OCI-LY7 (cell line): Measurements from ENCODE around the gene TRMT44. TPM values are rescaled to one million over a fixed set of nuclear protein-coding genes. Genes with fewer than 3 reads are reported as not detected.
"Not testable (repeated sequence)": the region's sequence is repeated elsewhere in the genome, so short reads cannot be mapped to it uniquely, and the experiment has no call there.

Experiments
- BruUV-seq: library from RNA; stranded (reverse); fragments of 400-500 nt; replicated peaks from 2 replicates; lab custom pipeline; 2021; lab: Mats Ljungman, UMichigan
- CTCF ChIA-PET: fragments of 300-600 bp; sonication (Branson Sonifier 250); formaldehyde crosslinking; loops from one replicate; lab custom pipeline; 2022; ENCODE audit warnings: antibody characterized with exemption; ENCODE audit not compliant: unreplicated experiment; lab: Charles Lee
- POLR2A ChIA-PET: fragments of 300-600 bp; sonication (Branson Sonifier 250); formaldehyde crosslinking; loops from one replicate; lab custom pipeline; 2022; ENCODE audit warnings: antibody characterized with exemption; lab: Charles Lee
- DNase-seq: peaks from one replicate; pipeline ENCODE4 v3.0.0-alpha.2; 2015; ENCODE audit warnings: low spot score
- H2AFZ ChIP-seq: fragments of 200-600 bp; sonication (generic), shearing (Covaris generic); 2 replicates; pipeline ENCODE4 v1.6.1; 2014; ENCODE audit warnings: mild to moderate bottlenecking, antibody characterized with exemption, low read length, moderate library complexity
- H3K27ac ChIP-seq: fragments of 200-600 bp; sonication (generic); 2 replicates; pipeline ENCODE4 v1.5.1; 2014; ENCODE audit warnings: mixed run types, low read depth, mild to moderate bottlenecking, moderate library complexity, low read length, inconsistent platforms; ENCODE audit not compliant: poor library complexity, severe bottlenecking
- H3K36me3 ChIP-seq: fragments of 200-600 bp; sonication (generic); 2 replicates; pipeline ENCODE4 v1.6.1; 2014; ENCODE audit warnings: mild to moderate bottlenecking, antibody characterized with exemption, low read length, moderate library complexity, mixed read lengths; ENCODE audit not compliant: insufficient read depth
- H3K4me1 ChIP-seq: fragments of 200-600 bp; sonication (generic); 2 replicates; pipeline ENCODE4 v1.5.1; 2014; ENCODE audit warnings: mild to moderate bottlenecking, low read length; ENCODE audit not compliant: insufficient read depth, poor library complexity, severe bottlenecking
- H3K4me2 ChIP-seq: fragments of 200-600 bp; sonication (generic); 2 replicates; pipeline ENCODE4 v1.6.1; 2014; ENCODE audit warnings: mild to moderate bottlenecking, low read length
- H3K4me3 ChIP-seq: fragments of 200-600 bp; sonication (generic); 2 replicates; pipeline ENCODE4 v1.5.1; 2014; ENCODE audit warnings: mild to moderate bottlenecking, low read depth, low read length; ENCODE audit not compliant: poor library complexity, severe bottlenecking
- H3K79me2 ChIP-seq: fragments of 200-600 bp; sonication (generic); 2 replicates; pipeline ENCODE4 v1.6.1; 2016; ENCODE audit warnings: low read depth, mild to moderate bottlenecking, low read length, moderate library complexity, mixed read lengths; ENCODE audit not compliant: insufficient read depth
- H3K9me2 ChIP-seq: fragments of 200-600 bp; sonication (generic); 2 replicates; pipeline ENCODE4 v1.6.1; 2016; ENCODE audit warnings: mild to moderate bottlenecking, low read length, mixed read lengths; ENCODE audit not compliant: insufficient read depth
- H3K9me3 ChIP-seq: fragments of 200-600 bp; sonication (generic); 2 replicates; pipeline ENCODE4 v1.6.1; 2014; ENCODE audit warnings: mild to moderate bottlenecking, mixed run types, low read length, mixed read lengths
- H4K20me1 ChIP-seq: fragments of 200-600 bp; sonication (generic); 2 replicates; pipeline ENCODE4 v1.6.1; 2014; ENCODE audit warnings: mild to moderate bottlenecking, antibody characterized with exemption, low read length, moderate library complexity, mixed read lengths; ENCODE audit not compliant: insufficient read depth
- CTCF ChIP-seq: fragments of 200-600 bp; sonication (generic); conservative IDR thresholded peaks from 2 replicates; pipeline ENCODE4 v1.5.1; 2014; ENCODE audit warnings: mild to moderate bottlenecking, antibody characterized with exemption, low read length, moderate library complexity, mixed read lengths
- EZH2phosphoT487 ChIP-seq: fragments of 200-600 bp; sonication (generic); IDR thresholded peaks from 2 replicates; pipeline ENCODE4 v1.6.1; 2018; ENCODE audit warnings: low read depth, borderline replicate concordance, mild to moderate bottlenecking, mixed run types, antibody characterized with exemption, low read length, moderate library complexity, mixed read lengths
- intact Hi-C: fragments of 100-400 bp; cut with micrococcal nuclease; formaldehyde crosslinking; loops from one replicate; pipeline ENCODE4 v1.10.0; 2022; ENCODE audit not compliant: unreplicated experiment
- total RNA-seq, 2 experiments: library from RNA; depleted of rRNA in 1 of 2; stranded (reverse); fragments of >200 nt in 1 of 2; shearing (Covaris generic) in 1 of 2; gene quantifications; 2 replicates each; pipeline ENCODE4 v1.2.3, GENCODE V29; 2014 to 2022

Gene TRMT44
- total RNA-seq, 2 experiments from 2014 or later = 23.0 to 28.3 TPM

DNA sequence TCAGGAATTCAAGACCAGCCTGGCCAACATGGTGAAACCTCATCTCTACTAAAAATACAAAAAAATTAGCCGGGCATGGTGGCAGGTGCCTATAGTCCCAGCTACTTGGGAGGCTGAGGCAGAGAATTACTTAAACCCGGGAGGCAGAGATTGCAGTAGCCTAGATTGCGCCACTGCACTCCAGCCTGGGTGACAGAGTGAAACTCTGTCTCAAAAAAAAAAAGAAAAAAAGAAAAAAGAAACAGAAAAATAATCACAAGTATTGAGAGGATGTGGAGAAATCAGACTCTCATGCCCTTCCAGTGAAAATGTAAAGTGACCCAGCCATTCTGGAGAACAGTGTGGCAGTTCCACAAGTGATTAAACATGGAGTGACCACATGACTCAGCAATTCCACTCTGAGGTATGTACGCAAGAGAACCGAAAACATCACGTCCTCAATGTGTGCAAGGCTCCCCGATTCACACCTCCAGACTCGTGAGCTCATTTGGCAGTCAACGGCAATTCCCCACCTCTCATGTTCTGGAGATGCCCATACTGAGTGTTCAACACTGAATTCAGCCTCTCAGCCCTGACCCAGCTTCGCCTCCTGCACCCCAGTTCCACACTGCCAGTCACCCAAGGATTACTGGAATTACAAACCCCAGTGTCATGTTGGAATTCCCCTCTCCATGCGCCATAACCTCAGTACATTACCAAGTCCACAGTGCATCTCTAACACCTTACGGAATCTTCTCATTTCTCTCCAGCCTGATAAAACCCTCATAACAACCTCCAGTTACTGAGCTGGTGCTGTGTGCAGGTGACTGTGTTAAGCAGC, 21.1 kb upstream of the TRMT44 start:
- no peaks in the 10 kb centered on the region; the same call in 1 of the 2 replicates for H3K36me3 ChIP-seq
- BruUV-seq = no TSS peak
- no peaks in the 10 kb centered on the region for H3K9me3 ChIP-seq
- no peaks in the 10 kb centered on the region for H3K9me2 ChIP-seq
- no peak overlapping the region for H3K4me3 ChIP-seq
- no peaks in the 10 kb centered on the region for H3K4me1 ChIP-seq
- POLR2A ChIA-PET = interaction anchor here (0.6 to 1.4 kb wide), 2 partner anchors 9 to 257 kb away, joined by 3 to 4 read pairs; no protein-coding TSS in a partner anchor
- no peak overlapping the region for H2AFZ ChIP-seq
- TF ChIP-seq EZH2phosphoT487 (no peak), CTCF (no peak)
- H3K27ac ChIP-seq = no peak overlapping the region
- no peak overlapping the region for H3K4me2 ChIP-seq
- H4K20me1 ChIP-seq = no peaks in the 10 kb centered on the region
- H3K79me2 ChIP-seq = no peaks in the 10 kb centered on the region
- intact Hi-C loops = no loop called here
- no peak for DNase-seq
- CTCF ChIA-PET = no interaction called here

- H3K9me2 ChIP-seq, H4K20me1 ChIP-seq, H3K4me2 ChIP-seq, intact Hi-C loops, DNase-seq, H3K36me3 ChIP-seq, H3K27ac ChIP-seq, H2AFZ ChIP-seq, CTCF ChIA-PET, H3K4me3 ChIP-seq, BruUV-seq, H3K9me3 ChIP-seq, H3K79me2 ChIP-seq, H3K4me1 ChIP-seq: not testable (repeated sequence)
- POLR2A ChIA-PET = interaction anchor here (0.6 to 1.4 kb wide), 2 partner anchors 8 to 257 kb away, joined by 3 to 4 read pairs; no protein-coding TSS in a partner anchor
Measured at GRCh38 chr4:8420151-8420550, 20.4 kb upstream of the TRMT44 start.

GRCh38 chr4:8422327-8422726, 18.2 kb upstream of the TRMT44 start:
- Histone ChIP-seq H3K4me1 (peaks cover under 1% of the 10 kb centered on the region), H4K20me1 (no peaks in the 10 kb centered on the region), H3K9me3 (no peaks in the 10 kb centered on the region), H3K4me3 (no peak overlapping the region), H2AFZ (no peak overlapping the region), H3K36me3 (no peaks in the 10 kb centered on the region), H3K4me2 (no peak overlapping the region), H3K27ac (no peak overlapping the region), H3K79me2 (no peaks in the 10 kb centered on the region), H3K9me2 (no peaks in the 10 kb centered on the region)
- no peak for DNase-seq
- intact Hi-C loops = no loop called here
- CTCF ChIA-PET = no interaction called here
- no TSS peak for BruUV-seq
- TF ChIP-seq EZH2phosphoT487 (no peak), CTCF (no peak)
- POLR2A ChIA-PET = no interaction called here
